ENCODE measurements around the gene GUCA1C. TPM values are rescaled to one million over a fixed set of nuclear protein-coding genes. Genes with fewer than 3 reads are reported as not detected.

Gene GUCA1C
- total and polyA plus RNA-seq, 9 of the 15 experiments (the other 6 are each of a cell fraction or from before 2014, with no cell fraction given), result not detected

DNA sequence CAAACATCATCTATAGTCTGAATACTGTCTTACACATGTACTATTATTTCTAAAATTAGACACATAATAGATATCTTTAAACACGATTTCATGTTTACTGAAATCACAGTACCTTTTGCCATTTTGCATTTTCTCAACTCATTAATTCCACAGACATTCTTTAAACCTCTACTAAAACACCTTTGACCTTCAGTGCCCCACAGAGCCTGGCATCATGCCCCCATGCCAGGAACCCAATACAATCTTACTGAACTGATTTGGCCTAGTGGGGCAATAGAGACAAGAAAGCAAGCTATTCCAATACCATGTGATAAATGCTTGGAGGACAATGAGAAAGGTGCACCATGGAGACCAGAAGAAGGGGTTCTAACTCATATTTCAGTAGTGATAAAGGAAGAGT is 19.3 kb upstream of the GUCA1C start:
- Histone ChIP-seq H2AFZ (ENCODE audit: low read depth, low read length) (no peak overlapping the region), H3K36me3 (ENCODE audit: control insufficient read depth, insufficient read depth, low read length) (no peaks in the 10 kb centered on the region), H3K4me3 (no peak overlapping the region), H3K9me3 (replicated peaks; ENCODE audit: control insufficient read depth, insufficient read depth, low read depth, low read length) (no peaks in the 10 kb centered on the region), H3K27ac (ENCODE audit: extremely low read depth, low read depth, low read length) (no peak overlapping the region), H4K20me1 (replicated peaks; ENCODE audit: control insufficient read depth, insufficient read depth, low read length) (no peaks in the 10 kb centered on the region), H3K4me2 (ENCODE audit: insufficient read depth, low read length) (no peak overlapping the region), H3K4me1 (replicated peaks in 1 of 2; ENCODE audit: control insufficient read depth in 2 of 2, insufficient read depth in 2 of 2, low read length in 2 of 2) (no peaks in the 10 kb centered on the region), H3K9me1 (ENCODE audit: control insufficient read depth, insufficient read depth, low read length) (no peaks in the 10 kb centered on the region), H3K9ac (ENCODE audit: insufficient read depth in 1 of 2, low read depth in 2 of 2, low read length in 2 of 2) (no peak overlapping the region), H3K27me3 (ENCODE audit: control insufficient read depth in 2 of 2, insufficient read depth in 2 of 2, low read length in 2 of 2) (no peaks in the 10 kb centered on the region), H3K79me2 (ENCODE audit: control insufficient read depth, insufficient read depth, low read length) (no peaks in the 10 kb centered on the region)
- CTCF ChIA-PET (ENCODE audit: low intra/inter-chr PET ratio), result no interaction called here
- no peak for FAIRE-seq
- no peak for ATAC-seq
- no peak for DNase-seq (ENCODE audit: extremely low read depth in 1 of 4, low spot score in 3 of 4)
- 0% methylated on average over 1 of the region's 1 CpG for WGBS (ENCODE audit: insufficient coverage, low coverage, missing lambda C conversion rate)
- BruUV-seq (replicated peaks), result no TSS peak
- in situ Hi-C loops (cut with MboI) (no loop called here), intact Hi-C loops (cut with micrococcal nuclease) (no loop called here)
- TF ChIP-seq, protein P1, sequence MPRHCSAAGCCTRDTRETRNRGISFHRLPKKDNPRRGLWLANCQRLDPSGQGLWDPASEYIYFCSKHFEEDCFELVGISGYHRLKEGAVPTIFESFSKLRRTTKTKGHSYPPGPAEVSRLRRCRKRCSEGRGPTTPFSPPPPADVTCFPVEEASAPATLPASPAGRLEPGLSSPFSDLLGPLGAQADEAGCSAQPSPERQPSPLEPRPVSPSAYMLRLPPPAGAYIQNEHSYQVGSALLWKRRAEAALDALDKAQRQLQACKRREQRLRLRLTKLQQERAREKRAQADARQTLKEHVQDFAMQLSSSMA (CRISPR knock-in tag; IDR thresholded peaks at IDR 0.05), result no peak
- no peak for TF ChIP-seq HNRNPLL (IDR thresholded peaks at IDR 0.05; ENCODE audit: low read depth, low read length, poor library complexity, severe bottlenecking)
- TF ChIP-seq PHF8 (IDR thresholded peaks at IDR 0.05; ENCODE audit: borderline replicate concordance, low read length), result no peak
- POLR2A ChIA-PET, result no interaction called here

DNA sequence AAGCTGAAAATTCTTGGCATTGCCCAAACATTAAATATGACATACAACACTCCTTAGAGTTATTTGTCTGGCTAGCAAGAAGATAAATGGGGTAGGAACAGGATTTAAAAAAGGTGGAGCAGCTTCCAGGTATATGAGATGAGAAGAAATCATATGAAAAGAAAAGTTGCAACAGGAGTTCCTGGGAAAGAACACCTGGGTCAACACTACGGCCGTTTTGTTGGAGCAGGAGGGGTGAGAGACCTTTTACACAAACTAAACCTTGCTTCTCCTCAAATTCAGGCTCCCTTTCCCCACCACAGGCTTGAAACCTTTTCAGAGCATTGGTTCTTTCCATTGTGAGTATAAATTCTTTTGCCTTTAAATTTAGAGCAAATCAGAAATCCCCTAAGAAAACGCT is 18.8 kb upstream of the GUCA1C start:
- Histone ChIP-seq H3K9me1 (ENCODE audit: control insufficient read depth, insufficient read depth, low read length) (no peaks in the 10 kb centered on the region), H3K27ac (ENCODE audit: extremely low read depth, low read depth, low read length) (no peak overlapping the region), H4K20me1 (replicated peaks; ENCODE audit: control insufficient read depth, insufficient read depth, low read length) (no peaks in the 10 kb centered on the region), H3K79me2 (ENCODE audit: control insufficient read depth, insufficient read depth, low read length) (no peaks in the 10 kb centered on the region), H3K4me1 (replicated peaks in 1 of 2; ENCODE audit: control insufficient read depth in 2 of 2, insufficient read depth in 2 of 2, low read length in 2 of 2) (no peaks in the 10 kb centered on the region), H3K4me2 (ENCODE audit: insufficient read depth, low read length) (no peak overlapping the region), H3K27me3 (ENCODE audit: control insufficient read depth in 2 of 2, insufficient read depth in 2 of 2, low read length in 2 of 2) (no peaks in the 10 kb centered on the region), H2AFZ (ENCODE audit: low read depth, low read length) (no peak overlapping the region), H3K4me3 (no peak overlapping the region), H3K36me3 (ENCODE audit: control insufficient read depth, insufficient read depth, low read length) (no peaks in the 10 kb centered on the region), H3K9me3 (replicated peaks; ENCODE audit: control insufficient read depth, insufficient read depth, low read depth, low read length) (no peaks in the 10 kb centered on the region), H3K9ac (ENCODE audit: insufficient read depth in 1 of 2, low read depth in 2 of 2, low read length in 2 of 2) (no peak overlapping the region)
- no peak for FAIRE-seq
- in situ Hi-C loops (cut with MboI), result no loop called here
- CTCF ChIA-PET (ENCODE audit: low intra/inter-chr PET ratio), result no interaction called here
- POLR2A ChIA-PET, result no interaction called here
- WGBS (ENCODE audit: insufficient coverage, low coverage, missing lambda C conversion rate), result 0% methylated on average over 3 of the region's 3 CpGs
- TF ChIP-seq, protein P2, sequence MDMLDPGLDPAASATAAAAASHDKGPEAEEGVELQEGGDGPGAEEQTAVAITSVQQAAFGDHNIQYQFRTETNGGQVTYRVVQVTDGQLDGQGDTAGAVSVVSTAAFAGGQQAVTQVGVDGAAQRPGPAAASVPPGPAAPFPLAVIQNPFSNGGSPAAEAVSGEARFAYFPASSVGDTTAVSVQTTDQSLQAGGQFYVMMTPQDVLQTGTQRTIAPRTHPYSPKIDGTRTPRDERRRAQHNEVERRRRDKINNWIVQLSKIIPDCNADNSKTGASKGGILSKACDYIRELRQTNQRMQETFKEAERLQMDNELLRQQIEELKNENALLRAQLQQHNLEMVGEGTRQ (CRISPR knock-in tag; IDR thresholded peaks at IDR 0.05), result no peak
- TF ChIP-seq MCM3 (IDR thresholded peaks at IDR 0.05) (no peak), CBFB (CRISPR knock-in tag; IDR thresholded peaks at IDR 0.05) (no peak), E2F3 (CRISPR knock-in tag; IDR thresholded peaks at IDR 0.05) (no peak)
- DNase-seq (ENCODE audit: extremely low read depth in 1 of 4, low spot score in 3 of 4), result no peak
- BruUV-seq (replicated peaks), result no TSS peak
- intact Hi-C loops (cut with micrococcal nuclease), result no loop called here
- no peak for ATAC-seq

All from K562 (cell line).